Spleen (tissue), 7 donors: ENCODE results near the gene RAB1A.

Experiments
- CTCF ChIP-seq, 11 experiments: fragments of 200-600 bp in 7 of 11; fragments of 450-650 bp in 4 of 11; sonication (generic) in 4 of 11; IDR thresholded peaks in 8 of 11; conservative IDR thresholded peaks in 3 of 11; 1 replicate in 7 of 11; 2 replicates in 4 of 11; pipeline versions ENCODE4 v1.4.0 to v1.8.0; 2016 to 2021; ENCODE audit warnings: antibody characterized with exemption in 11 of 11, inconsistent platforms in 4 of 11, mild to moderate bottlenecking in 1 of 11
- POLR2AphosphoS5 ChIP-seq, 3 donors: sonication (generic); formaldehyde crosslinking; IDR thresholded peaks; one replicate each; pipeline ENCODE4 v1.5.1; 2017; ENCODE audit warnings: antibody characterized with exemption in 3 of 3
- donor health status: DM: no; HTN: no; CAD: no; lungs with moderate emphysema.
- donor health status: DM: no; HTN: no; CAD: no.
- donor health status: DM: no; HTN: no; CAD: no.

- TF ChIP-seq CTCF (IDR thresholded peaks at IDR 0.05 in 8 of 11, conservative IDR thresholded peaks at IDR 0.05 in 3 of 11): no peak
- TF ChIP-seq POLR2AphosphoS5 (IDR thresholded peaks at IDR 0.05): no peak
Measured at GRCh38 chr2:65076345-65076710, 53.6 kb downstream of the RAB1A start.
